ENCODE results near the gene NAA25.
"Not testable (repeated sequence)": the region's sequence is repeated elsewhere in the genome, so short reads cannot be mapped to it uniquely, and the experiment has no call there.

The NAA25 gene

DNA sequence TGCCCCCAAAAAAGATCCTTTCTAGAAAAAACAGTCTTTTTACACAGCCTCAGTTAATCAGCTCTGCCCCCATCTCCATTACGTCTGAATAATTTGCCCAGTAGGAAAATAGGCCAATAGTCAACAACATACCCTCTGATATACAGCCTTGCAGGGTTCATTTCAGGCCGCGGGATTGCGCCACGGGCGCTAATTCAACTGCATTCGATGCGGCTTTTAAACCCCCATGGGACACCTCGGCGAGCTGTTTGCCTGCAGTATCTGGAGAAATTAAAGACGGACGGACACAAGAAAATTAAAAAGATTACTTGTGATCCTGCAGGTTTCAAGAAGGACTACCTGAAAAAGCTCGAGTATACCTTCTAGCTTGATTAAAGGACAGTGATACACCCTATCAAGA is 59.2 kb downstream of the NAA25 start:
- in situ Hi-C loops (cut with MboI; ENCODE audit: low pct_unique_long_range_greater_than_20kb, low sequenced_read_pairs, unreplicated experiment): no loop called here
- TF ChIP-seq, protein P1, sequence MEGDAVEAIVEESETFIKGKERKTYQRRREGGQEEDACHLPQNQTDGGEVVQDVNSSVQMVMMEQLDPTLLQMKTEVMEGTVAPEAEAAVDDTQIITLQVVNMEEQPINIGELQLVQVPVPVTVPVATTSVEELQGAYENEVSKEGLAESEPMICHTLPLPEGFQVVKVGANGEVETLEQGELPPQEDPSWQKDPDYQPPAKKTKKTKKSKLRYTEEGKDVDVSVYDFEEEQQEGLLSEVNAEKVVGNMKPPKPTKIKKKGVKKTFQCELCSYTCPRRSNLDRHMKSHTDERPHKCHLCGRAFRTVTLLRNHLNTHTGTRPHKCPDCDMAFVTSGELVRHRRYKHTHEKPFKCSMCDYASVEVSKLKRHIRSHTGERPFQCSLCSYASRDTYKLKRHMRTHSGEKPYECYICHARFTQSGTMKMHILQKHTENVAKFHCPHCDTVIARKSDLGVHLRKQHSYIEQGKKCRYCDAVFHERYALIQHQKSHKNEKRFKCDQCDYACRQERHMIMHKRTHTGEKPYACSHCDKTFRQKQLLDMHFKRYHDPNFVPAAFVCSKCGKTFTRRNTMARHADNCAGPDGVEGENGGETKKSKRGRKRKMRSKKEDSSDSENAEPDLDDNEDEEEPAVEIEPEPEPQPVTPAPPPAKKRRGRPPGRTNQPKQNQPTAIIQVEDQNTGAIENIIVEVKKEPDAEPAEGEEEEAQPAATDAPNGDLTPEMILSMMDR (IDR thresholded peaks at IDR 0.05; ENCODE audit: extremely low read depth, insufficient read depth, missing control alignments): no peak
- no peak for DNase-seq (ENCODE audit: low spot score)

DNA sequence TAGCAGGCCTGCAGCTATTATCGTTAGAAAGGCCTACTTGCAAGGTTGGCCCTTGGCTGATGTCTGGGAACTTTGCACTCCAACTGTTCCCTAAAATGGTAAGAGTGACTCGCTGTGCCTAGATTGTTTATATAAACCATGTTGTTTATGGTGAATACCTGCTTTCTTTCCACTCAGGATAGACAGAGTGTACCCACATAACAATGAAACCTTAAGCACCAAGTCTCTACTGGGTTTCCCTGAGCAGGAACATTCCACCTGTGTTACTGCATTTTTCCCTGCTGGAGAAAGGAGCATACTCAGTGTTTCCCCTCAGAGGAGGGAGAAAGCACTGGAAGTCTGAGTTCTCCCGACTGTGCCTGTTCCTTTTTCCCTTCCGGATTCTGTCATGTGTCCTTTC is 62.6 kb downstream of the NAA25 start:
- in situ Hi-C loops (cut with MboI; ENCODE audit: low pct_unique_long_range_greater_than_20kb, low sequenced_read_pairs, unreplicated experiment): no loop called here
- TF ChIP-seq, protein P1 (IDR thresholded peaks at IDR 0.05; ENCODE audit: extremely low read depth, insufficient read depth, missing control alignments): no peak
- DNase-seq (ENCODE audit: low spot score): no peak

DNA sequence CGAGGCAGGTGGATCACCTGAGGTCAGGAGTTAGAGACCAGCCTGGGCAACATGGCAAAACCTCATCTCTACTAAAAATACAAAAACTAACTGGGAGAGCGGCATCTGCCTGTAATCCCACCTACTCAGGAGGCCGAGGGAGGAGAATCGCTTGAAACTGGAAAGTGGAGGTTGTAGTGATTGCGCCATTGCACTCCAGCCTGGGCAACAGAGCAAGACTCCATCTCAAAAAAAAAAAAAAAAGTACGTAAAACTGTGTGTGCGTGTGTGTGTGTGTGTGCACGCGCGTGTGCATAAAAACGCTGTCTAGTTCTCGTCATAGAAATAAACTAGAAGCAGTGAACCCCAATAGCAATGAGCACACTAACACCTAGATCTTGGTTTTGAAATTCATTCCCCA is 72.0 kb downstream of the NAA25 start:
- DNase-seq (ENCODE audit: low spot score); in situ Hi-C loops (cut with MboI; ENCODE audit: low pct_unique_long_range_greater_than_20kb, low sequenced_read_pairs, unreplicated experiment): not testable (repeated sequence)

DNA sequence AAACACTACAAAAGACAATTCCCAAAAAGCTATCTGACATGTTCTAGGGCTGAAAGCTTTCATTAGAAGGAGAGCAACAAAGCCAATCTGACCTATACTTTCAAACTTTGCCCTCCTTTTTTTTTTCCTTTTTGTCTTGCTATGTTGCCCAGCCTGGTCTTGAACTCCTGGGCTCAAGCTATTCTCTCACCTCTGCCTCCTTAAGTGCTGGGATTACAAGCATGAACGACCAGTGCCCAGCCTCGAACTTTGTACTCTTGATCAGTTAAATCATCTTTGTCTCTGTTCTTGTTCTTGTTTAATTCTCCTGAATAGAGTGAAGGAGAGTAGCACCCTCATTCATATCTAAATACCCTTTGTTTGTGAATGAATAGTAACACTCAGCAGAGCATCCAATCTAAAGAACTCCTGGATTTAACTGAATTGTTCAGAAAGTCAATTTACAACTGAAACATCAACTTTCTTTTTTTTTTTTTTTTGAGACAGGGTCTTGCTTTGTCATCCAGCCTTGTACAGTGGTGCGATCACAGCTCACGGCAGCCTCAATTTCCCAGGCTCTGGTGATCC is 73.3 kb downstream of the NAA25 start:
- DNase-seq (ENCODE audit: low spot score): no peak
- in situ Hi-C loops (cut with MboI; ENCODE audit: low pct_unique_long_range_greater_than_20kb, low sequenced_read_pairs, unreplicated experiment): no loop called here

DNA sequence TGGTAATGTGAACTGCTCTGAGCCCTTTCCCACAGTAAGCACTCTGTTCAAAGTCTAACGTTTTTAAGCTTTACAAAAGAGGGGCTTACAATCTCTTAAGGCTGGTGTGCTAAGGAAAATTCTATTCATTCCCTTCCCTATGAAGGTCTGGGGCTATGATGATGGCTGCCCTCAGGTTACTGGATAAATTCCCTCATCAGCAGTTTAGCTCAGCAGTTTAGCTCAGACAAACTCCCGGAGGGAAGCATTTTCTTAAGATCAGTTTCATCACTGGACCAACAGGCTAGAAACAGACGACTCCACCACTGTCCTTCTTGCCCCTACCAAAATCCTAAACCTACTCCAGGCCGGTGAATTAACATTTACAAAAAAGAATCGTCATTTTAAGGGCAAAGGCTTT is 76.3 kb downstream of the NAA25 start:
- no peak for DNase-seq (ENCODE audit: low spot score)
- TF ChIP-seq, protein P1 (IDR thresholded peaks at IDR 0.05; ENCODE audit: extremely low read depth, insufficient read depth, missing control alignments): no peak
- in situ Hi-C loops (cut with MboI; ENCODE audit: low pct_unique_long_range_greater_than_20kb, low sequenced_read_pairs, unreplicated experiment): no loop called here

More for the DNA sequence above, 73.3 kb downstream of the NAA25 start:
- TF ChIP-seq, protein P1 (IDR thresholded peaks at IDR 0.05; ENCODE audit: extremely low read depth, insufficient read depth, missing control alignments): no peak

DNA sequence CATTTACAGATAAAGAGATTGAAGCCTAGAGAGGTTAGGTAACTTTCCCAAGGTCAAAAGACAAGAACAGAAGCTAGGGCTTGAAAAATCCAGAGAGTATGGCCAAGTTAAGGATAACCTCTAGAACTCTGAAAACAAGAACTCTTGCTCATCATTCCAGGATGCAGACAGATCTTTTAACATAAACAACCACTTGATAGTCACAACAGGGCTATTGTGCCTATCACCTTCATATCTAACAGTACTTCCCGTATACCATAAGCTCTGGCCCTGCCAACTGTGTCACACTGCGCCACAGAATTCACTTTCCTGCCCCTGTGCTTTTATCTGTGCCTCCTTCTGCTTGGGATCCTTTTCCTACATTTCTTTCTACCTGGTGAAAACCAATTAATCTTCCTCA is 77.1 kb downstream of the NAA25 start:
- no peak for DNase-seq (ENCODE audit: low spot score)
- TF ChIP-seq, protein P1 (IDR thresholded peaks at IDR 0.05; ENCODE audit: extremely low read depth, insufficient read depth, missing control alignments): no peak
- in situ Hi-C loops (cut with MboI; ENCODE audit: low pct_unique_long_range_greater_than_20kb, low sequenced_read_pairs, unreplicated experiment): no loop called here

DNA sequence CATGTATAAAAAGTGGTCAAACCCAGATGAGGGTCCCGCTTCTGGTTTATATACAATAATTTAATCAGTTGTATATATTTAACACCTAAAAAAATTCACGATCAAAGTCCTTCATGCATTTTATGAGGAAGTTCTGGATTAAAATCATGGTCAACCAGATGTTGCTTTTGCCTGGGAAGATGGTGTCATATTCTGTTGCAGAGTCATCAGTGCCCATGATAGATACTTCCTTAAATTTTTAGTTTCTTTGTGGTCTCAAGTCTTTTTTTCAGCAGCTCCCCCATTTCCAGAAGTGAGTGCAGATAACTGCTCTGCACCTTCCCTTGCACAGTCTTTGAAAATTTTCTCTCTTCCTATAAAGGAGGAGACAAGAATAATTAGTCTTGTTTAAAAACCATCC is 79.3 kb downstream of the NAA25 start:
- no peak for DNase-seq (ENCODE audit: low spot score)
- in situ Hi-C loops (cut with MboI; ENCODE audit: low pct_unique_long_range_greater_than_20kb, low sequenced_read_pairs, unreplicated experiment): no loop called here
- TF ChIP-seq, protein P1 (IDR thresholded peaks at IDR 0.05; ENCODE audit: extremely low read depth, insufficient read depth, missing control alignments): no peak
